Upper lobe of right lung (tissue), 1 donor: ENCODE data around the gene SCD5. TPM values are rescaled to one million over a fixed set of nuclear protein-coding genes. Genes with fewer than 3 reads are reported as not detected.

ENCODE experiments used
- ATAC-seq: fragments of 200-7000 bp; cut with Tn5 transposase; one replicate; pipeline ENCODE4 v1.9.1; 2020; ENCODE audit warnings: mild to moderate bottlenecking, moderate library complexity
- DNase-seq: peaks from one replicate; pipeline ENCODE4 v3.0.0-alpha.2; 2020
- H3K27ac ChIP-seq: fragments of 200-600 bp; one replicate; pipeline ENCODE4 v1.8.0; 2022
- H3K27me3 ChIP-seq: fragments of 200-600 bp; one replicate; pipeline ENCODE4 v1.8.0; 2022; ENCODE audit warnings: mild to moderate bottlenecking
- H3K36me3 ChIP-seq: fragments of 200-600 bp; one replicate; pipeline ENCODE4 v1.8.0; 2022
- H3K4me1 ChIP-seq: fragments of 200-600 bp; one replicate; pipeline ENCODE4 v1.8.0; 2022
- H3K4me3 ChIP-seq: fragments of 200-600 bp; one replicate; pipeline ENCODE4 v1.8.0; 2022; ENCODE audit warnings: mild to moderate bottlenecking
- H3K9me3 ChIP-seq: fragments of 200-600 bp; one replicate; pipeline ENCODE4 v1.8.0; 2022
- intact Hi-C: fragments of 100-400 bp; cut with DNase I; formaldehyde crosslinking; loops from one replicate; pipeline ENCODE4 v1.11.0; 2022
- total RNA-seq: library from RNA; stranded (reverse); fragmentation: NEBNext Ultra II Directional; extraction: Animal tissue kit (Norgen Biotek cat#: 25700); gene quantifications from one replicate; pipeline ENCODE4 v1.2.1, GENCODE V29; 2021
- TF ChIP-seq, protein P1 (sequence below): fragments of 200-600 bp; IDR thresholded peaks from one replicate; pipeline ENCODE4 v1.8.0; 2022; ENCODE audit warnings: antibody characterized with exemption
- donor health status: DM: no; HTN: yes; CAD: no; lungs with severe emphysema.

Gene SCD5
- total RNA-seq, 1 donor from 2014 or later, result 20.6 TPM

DNA sequence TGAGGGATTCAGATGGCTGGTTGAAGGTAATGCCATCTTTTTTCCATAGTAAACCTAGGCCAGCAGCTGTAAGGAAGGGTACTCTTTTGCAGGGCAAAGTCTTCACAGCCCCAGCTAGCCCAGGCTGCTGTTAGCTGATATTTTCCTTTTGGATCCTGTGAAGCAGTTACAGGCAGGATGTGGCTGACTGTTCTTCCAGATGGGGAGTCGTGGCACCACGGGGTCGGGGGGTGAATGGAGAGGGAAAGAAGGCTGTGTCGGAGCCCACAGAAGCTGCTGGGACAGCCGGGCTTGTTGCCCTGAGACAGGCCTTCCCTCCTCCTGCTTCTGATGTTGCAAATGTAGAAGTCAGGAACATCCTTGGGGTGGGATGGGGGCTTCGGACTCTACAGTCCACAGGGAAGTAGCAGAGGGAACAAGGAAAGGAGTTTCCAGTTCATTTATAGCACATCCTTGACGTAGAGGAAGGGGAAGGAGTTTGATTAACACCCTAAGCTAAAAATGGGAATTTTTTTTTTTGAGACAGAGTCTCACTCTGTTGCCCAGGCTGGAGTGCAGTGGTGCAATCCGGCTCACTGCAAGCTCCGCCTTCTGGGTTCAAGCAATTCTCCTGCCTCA, 172.2 kb downstream of the SCD5 start:
- DNase-seq (no peak), ATAC-seq (no peak)
- TF ChIP-seq, protein P1, sequence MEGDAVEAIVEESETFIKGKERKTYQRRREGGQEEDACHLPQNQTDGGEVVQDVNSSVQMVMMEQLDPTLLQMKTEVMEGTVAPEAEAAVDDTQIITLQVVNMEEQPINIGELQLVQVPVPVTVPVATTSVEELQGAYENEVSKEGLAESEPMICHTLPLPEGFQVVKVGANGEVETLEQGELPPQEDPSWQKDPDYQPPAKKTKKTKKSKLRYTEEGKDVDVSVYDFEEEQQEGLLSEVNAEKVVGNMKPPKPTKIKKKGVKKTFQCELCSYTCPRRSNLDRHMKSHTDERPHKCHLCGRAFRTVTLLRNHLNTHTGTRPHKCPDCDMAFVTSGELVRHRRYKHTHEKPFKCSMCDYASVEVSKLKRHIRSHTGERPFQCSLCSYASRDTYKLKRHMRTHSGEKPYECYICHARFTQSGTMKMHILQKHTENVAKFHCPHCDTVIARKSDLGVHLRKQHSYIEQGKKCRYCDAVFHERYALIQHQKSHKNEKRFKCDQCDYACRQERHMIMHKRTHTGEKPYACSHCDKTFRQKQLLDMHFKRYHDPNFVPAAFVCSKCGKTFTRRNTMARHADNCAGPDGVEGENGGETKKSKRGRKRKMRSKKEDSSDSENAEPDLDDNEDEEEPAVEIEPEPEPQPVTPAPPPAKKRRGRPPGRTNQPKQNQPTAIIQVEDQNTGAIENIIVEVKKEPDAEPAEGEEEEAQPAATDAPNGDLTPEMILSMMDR, result no peak
- no peaks in the 10 kb centered on the region for H3K27me3 ChIP-seq
- no peak overlapping the region for H3K27ac ChIP-seq
- H3K36me3 ChIP-seq, result no peaks in the 10 kb centered on the region
- intact Hi-C loops, result no loop called here
- H3K4me3 ChIP-seq, result no peak overlapping the region
- no peaks in the 10 kb centered on the region for H3K4me1 ChIP-seq
- no peaks in the 10 kb centered on the region for H3K9me3 ChIP-seq

DNA sequence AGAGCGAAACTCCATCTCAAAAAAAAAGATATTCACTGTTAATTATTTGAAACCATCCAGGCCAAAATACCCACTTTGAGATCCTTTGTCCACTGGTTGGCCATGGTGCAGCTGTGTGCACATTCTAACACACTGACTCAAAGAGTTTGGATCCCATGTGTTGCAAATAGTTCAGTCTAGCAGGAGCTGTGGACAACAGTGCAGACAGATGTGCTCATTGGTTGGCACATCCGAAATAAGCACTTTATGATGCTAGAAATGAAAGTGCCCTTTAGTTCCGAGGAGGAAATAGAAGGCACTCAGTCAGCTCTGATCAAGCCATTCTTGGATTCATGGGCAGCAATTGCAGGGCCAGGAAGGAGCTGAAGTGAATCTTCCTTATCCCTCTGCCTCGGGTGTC, 173.8 kb downstream of the SCD5 start:
- Histone ChIP-seq H3K4me1 (no peaks in the 10 kb centered on the region), H3K9me3 (no peaks in the 10 kb centered on the region), H3K36me3 (no peaks in the 10 kb centered on the region), H3K27me3 (no peaks in the 10 kb centered on the region), H3K27ac (no peak overlapping the region), H3K4me3 (no peak overlapping the region)
- ATAC-seq (no peak), DNase-seq (no peak)
- intact Hi-C loops, result no loop called here
- TF ChIP-seq, protein P1, result no peak

DNA sequence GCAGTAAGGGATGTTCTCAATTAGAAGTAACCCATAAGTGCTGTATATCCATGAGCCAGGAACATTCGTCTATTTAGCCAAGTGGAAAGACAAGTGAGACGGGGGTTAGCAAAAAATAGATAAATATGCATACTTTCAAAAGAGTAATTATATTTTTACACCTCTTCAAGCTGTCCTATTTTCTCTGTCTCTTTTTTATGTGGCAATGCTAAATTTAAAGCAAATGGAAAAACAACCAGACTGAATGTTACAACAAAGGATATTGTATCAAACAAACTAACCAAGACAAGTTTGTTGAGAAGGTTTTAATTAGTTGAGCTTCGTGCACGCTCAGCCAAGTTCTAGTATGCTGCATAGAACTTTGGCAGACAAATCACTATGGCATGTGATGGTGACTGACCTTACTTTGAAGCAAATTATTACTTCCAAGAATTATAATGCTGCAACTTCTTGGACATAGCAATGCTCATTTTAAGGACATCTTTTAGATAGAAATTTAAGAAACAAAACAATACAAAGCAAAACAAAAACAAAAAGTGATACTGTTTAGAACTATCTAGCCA, 175.4 kb downstream of the SCD5 start:
- TF ChIP-seq, protein P1, result no peak
- intact Hi-C loops, result no loop called here
- no peaks in the 10 kb centered on the region for H3K36me3 ChIP-seq
- H3K27ac ChIP-seq, result no peak overlapping the region
- ATAC-seq, result no peak
- DNase-seq, result no peak
- no peaks in the 10 kb centered on the region for H3K4me1 ChIP-seq
- no peaks in the 10 kb centered on the region for H3K27me3 ChIP-seq
- H3K9me3 ChIP-seq, result no peaks in the 10 kb centered on the region
- H3K4me3 ChIP-seq, result no peak overlapping the region

DNA sequence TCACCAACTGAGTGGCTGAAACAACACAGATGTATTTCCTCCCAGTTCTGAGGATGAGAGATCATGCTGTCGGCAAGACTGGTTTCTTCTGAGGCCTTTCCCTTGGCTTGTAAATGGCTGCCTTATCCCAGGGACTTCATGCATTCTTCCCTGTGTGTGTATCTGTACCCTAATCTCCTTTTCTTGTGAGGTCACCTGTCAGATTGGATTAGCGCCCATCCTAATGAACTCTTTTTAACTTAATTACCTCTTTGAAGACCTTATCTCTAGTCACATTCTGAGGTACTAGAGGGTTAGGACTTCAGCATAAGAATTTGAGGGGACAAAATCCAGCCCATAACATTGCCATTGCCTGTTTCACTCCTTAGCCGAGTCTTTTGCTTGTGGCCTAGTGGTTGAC, 177.3 kb downstream of the SCD5 start:
- intact Hi-C loops, result no loop called here
- H3K4me3 ChIP-seq, result no peak overlapping the region
- no peak for ATAC-seq

DNA sequence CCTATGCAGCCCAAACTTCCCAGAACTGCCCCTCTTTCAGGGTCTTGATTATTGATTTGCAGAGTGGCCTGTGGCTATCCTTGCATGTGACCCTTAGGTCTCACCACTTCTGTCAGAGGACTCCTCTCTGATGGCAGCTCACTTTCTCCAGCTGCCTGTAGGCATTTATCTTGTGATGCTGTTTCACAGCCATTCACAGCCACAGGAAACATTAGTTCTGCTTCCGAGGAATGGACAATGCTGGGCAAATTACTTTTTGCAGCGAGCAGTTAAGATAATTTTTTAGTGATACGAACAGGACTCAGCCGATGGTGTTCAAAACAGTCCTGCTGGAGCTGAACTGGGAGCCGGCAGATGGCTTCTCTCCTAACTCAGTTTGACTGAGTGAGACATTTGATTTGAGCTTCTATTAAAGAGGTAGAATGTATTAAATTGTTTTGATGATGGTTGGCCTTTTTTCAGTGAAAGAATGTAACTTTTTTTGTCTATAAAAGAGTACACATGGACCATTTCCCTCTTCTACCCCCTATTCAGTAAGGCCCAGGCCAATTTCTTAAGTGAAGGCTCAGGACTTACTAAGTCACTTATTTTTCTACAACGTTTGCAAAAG, 178.4 kb downstream of the SCD5 start:
- H3K36me3 ChIP-seq, result no peaks in the 10 kb centered on the region
- TF ChIP-seq, protein P1, result no peak
- H3K9me3 ChIP-seq, result no peaks in the 10 kb centered on the region
- H3K4me1 ChIP-seq, result no peaks in the 10 kb centered on the region
- intact Hi-C loops, result no loop called here
- ATAC-seq (no peak), DNase-seq (no peak)
- H3K4me3 ChIP-seq, result no peak overlapping the region
- no peak overlapping the region for H3K27ac ChIP-seq
- H3K27me3 ChIP-seq, result no peaks in the 10 kb centered on the region

More for the DNA sequence above, 177.3 kb downstream of the SCD5 start:
- H3K27ac ChIP-seq, result no peak overlapping the region
- no peaks in the 10 kb centered on the region for H3K4me1 ChIP-seq
- DNase-seq, result no peak
- H3K36me3 ChIP-seq, result no peaks in the 10 kb centered on the region
- TF ChIP-seq, protein P1, result no peak
- H3K9me3 ChIP-seq, result no peaks in the 10 kb centered on the region
- H3K27me3 ChIP-seq, result no peaks in the 10 kb centered on the region
